ENCODE measurements around the gene C1QTNF3. TPM values are rescaled to one million over a fixed set of nuclear protein-coding genes. Genes with fewer than 3 reads are reported as not detected.

C1QTNF3 gene
- total and polyA plus RNA-seq, 2 of the 8 experiments (the other 6 are each of a cell fraction or from before 2014, with no cell fraction given) = 1.0 to 1.2 TPM

- TF ChIP-seq TAF1 (IDR thresholded peaks at IDR 0.05; ENCODE audit: low read depth, low read length) = no peak
- TF ChIP-seq GTF2F1 (IDR thresholded peaks at IDR 0.05; ENCODE audit: borderline replicate concordance, low read depth, low read length) = no peak
Measured at GRCh38 chr5:34042321-34042720, 692 bp downstream of the C1QTNF3 start (continued).
